GM21528 (cell line): Measurements from ENCODE around the gene PTPRT.

Source experiments
- ATAC-seq: cut with Tn5 transposase; IDR thresholded peaks from one replicate; pipeline ENCODE4 v1.9.1; 2021; ENCODE audit warnings: mild to moderate bottlenecking, moderate library complexity; ENCODE audit not compliant: unreplicated experiment, low FRiP score

Gene PTPRT

DNA sequence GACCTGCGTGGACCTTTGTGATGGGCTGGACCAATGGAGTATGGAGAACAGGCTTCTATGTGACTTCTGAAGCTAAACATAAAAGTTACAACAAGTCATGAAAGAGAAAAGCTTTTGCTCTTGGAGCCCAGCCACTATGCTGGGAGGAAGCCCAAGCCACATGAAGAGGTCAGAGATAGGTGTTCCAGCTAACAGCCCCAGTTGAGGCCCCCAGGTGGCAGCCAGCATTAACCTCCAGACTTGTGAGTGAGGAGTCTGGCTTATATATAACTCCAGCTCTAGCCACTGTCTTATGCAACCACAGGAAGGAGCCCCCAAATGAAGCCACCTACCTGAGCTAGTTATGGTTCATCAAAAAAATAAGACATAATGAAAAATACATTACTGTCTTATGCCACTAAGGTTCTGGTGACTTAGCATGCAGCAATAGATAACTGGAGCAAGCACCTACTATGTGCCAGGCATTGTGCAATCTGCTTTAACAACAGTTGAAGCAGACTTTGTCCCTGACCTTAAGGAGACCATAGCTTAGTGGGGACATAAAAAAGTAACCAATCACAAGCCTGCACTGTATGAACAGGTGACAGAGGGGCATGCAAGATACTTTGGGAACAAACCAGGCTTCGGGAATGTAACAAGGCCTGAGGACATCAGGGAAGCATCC is 599.6 kb downstream of the PTPRT start:
- ATAC-seq = no peak

GRCh38 chr20:42588847-42589246 is 600.9 kb downstream of the PTPRT start:
- ATAC-seq = no peak

- ATAC-seq = no peak
Measured at GRCh38 chr20:42587427-42587826, 602.3 kb downstream of the PTPRT start.

DNA sequence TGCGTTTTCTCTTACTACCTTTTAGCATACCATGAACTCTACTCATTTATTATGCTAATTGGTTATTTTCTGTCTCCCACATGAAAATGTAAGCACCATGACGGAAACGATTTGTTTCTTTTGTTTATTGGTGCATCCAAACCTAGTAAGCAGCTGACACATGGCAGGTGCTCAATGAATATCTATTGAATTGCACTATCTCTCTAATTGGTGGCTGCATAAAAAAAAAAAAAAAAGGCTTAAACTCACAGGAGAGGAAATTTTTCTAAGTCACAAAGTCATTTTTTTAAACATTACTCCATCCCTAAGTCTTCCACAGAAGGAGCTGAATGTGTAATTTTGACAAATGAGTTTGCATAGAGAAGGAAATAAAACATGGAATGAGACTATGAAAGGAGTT is 608.4 kb downstream of the PTPRT start:
- no peak for ATAC-seq

GRCh38 chr20:42576167-42576566 is 613.5 kb downstream of the PTPRT start:
- ATAC-seq = no peak

DNA sequence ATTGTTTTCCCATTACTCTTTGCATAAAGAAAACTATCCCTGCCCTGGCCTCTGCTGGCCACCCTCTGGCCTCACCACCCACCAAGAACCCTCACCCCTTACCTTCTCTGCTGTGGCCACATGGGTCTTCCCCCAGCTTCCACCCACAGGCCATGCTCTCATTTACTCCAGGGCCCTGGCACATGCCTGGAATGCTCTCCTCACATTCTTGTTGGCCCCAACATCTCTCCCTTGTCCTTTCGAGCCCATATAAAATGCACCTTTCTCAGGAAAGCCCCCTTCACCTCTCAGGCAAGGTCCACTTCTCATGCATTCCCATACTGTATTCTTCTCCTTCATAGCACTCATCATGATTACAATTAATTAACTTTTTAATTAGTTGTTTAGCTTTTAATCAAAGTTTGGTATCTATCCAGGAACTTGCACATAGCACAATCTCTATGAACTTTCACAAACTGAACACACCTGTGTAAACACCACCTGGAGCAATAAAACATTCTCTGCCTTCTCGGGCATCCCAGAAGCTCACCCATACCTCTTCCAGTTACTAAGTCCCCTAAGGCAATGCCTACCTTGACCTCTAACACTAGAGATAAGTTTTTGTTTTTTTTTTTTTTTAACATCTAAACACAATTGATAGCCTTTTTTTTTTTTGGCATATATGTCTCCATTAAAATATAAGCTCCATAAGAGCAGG is 617.2 kb downstream of the PTPRT start:
- no peak for ATAC-seq

GRCh38 chr20:42567409-42567808 is 622.3 kb downstream of the PTPRT start:
- no peak for ATAC-seq

DNA sequence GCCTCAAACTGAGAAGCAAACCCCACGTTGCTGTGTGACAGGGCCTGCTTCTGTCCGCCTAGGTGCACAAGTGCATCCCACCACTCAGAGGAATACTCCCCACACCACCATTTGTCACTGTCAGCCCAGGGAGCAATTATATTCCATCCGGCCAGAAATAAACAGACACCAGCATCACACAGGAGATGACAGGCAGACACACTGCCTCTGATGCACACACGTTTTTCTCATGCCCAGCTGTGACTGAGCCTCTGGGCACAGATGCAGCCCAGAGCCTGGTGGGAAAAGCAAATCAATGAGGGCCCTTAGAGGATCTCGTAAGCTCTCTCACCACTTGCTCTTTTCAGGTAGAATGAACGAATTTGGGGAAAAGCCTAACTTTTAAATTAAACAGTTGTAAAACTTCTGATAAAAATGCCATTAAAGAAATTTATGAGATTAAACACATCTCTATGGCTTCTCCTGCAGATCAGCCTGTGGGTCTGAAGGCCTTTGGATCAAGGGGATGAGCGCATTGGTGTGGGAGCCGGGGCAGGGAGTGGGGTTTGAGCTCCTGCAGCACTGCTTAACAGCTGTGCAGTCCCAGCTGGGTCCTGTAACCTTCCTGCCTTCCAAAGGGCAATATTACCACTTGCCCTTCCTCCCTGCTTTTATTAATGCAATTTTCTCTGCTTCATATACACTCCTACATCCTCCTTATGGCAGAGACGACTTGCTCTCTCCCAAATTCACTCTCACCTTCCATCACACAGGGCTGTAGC is 624.3 kb downstream of the PTPRT start:
- no peak for ATAC-seq

DNA sequence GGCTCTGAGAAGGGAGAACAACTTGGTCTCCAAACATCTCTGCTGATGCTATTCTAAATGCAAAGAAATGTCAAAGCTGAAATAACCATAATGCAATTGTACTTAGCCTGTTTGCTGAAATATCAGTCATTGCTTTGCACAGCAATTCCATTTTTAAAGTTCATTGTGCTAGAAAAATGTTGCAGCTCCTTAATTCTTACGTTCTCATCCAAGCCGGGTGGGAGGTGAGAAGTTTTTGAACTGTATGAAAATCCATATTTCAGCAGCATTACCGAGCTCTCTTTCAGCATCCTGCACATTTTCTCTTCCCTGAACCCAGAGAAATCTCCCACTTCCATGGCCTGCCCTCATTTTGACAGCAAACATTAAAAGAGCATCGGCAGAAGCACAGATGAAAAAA is 630.0 kb downstream of the PTPRT start:
- no peak for ATAC-seq

GRCh38 chr20:42556575-42556974 is 633.1 kb downstream of the PTPRT start:
- no peak for ATAC-seq

DNA sequence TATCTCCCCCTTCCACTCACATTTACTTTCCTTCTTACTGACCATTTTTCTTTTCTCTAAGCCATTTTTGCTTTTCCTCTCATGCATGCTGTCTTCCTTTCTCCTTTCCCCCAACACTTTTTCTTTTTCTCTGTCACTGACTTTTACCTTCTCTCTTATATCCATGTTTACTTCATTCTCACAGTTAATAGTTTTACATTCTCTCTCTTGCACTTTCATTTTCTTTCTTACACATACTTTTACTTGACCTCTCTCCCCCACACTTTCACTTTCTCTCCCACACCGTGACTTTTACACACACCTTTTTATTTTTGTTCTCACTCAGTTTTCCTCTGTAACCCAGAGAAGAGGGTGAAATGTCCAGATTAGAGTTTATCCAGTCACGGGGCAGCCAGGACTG is 636.3 kb downstream of the PTPRT start:
- no peak for ATAC-seq

- no peak for ATAC-seq
Measured at GRCh38 chr20:42549496-42549895, 640.2 kb downstream of the PTPRT start.

GRCh38 chr20:42544926-42545325 is 644.8 kb downstream of the PTPRT start:
- no peak for ATAC-seq

GRCh38 chr20:42532831-42533230 is 656.9 kb downstream of the PTPRT start:
- ATAC-seq = no peak

GRCh38 chr20:42531508-42531961 is 658.2 kb downstream of the PTPRT start:
- ATAC-seq = no peak

DNA sequence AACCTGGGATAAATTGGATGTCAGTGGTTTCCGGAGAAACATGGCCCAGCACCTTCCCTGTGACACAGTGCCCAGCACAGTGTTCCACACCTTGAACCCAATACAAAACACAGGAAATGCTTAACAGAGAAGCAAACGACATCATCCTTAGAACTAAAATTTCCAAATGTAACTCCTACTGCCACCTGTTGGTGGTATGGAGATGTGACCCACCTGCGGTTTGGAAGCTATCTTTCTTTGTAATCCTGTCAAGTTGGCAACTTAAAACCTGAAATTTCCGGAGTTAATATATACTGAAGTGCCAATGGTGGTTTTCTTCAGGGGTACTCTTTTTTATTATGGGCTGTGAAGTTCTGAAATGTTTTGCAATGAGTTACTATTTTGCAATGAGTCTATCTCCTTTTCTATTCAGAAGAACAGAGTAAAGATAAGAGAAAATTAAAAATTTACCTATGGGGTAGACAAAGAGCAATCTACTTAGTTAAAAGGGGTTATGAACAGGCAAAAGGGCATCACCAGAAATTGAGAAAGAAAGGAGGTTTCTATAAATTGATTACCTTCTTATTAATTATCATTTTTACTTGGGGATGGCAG is 658.8 kb downstream of the PTPRT start:
- ATAC-seq = no peak

DNA sequence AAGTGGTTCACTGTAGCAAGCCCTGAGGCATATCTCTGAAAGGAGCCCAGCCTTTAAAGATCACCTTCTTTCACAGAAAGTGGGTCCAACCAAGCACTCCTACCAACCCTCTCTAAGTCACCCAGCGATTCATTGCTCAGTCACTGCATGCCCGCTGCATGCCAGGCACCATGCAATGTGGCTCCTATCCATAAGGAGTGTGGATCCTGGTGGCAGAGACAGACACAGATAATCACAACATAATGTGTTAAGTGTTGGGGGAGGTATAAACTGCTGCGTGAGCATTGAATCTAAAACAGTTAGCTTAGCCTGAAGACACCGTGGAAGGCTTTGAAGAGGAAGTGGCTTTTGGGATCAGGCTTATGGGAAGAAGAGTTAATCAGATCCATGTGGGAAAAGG is 659.5 kb downstream of the PTPRT start:
- ATAC-seq = no peak

DNA sequence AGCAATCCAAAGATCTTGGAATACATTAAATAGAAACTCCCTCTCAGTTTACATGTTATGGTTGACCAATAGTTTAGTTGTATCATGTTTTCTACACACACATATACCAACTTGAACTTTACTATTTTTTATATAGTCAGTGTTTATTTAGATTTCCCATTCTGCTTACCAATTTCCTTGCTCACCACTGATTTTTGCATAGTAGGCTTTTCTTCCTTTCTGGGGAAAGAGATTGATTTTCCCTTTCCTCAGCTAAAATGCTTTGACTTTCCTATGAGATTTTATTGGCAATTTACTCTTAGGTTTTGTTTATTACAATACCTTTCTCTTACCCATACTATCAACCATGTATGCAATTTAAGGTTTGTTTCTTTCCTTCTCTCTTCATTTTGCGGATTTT is 665.6 kb downstream of the PTPRT start:
- no peak for ATAC-seq

DNA sequence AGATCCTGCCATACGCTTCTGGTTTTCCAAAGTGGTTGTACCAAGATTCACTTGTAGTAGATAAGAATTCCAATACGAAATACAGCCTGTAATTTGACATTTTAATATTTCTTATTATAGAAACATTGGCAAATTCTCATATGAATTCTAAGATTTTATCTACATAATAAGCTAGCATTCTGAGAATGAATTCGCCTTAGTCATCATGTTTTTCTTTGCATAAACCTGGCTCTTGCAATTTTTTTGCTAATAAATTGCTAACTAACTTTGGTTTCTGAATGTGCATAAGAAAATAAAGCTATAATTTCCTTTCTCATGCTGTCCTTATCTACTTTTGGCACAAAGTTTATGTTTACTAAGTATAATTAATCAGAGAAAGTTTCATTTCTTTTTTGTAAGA is 673.0 kb downstream of the PTPRT start:
- no peak for ATAC-seq

DNA sequence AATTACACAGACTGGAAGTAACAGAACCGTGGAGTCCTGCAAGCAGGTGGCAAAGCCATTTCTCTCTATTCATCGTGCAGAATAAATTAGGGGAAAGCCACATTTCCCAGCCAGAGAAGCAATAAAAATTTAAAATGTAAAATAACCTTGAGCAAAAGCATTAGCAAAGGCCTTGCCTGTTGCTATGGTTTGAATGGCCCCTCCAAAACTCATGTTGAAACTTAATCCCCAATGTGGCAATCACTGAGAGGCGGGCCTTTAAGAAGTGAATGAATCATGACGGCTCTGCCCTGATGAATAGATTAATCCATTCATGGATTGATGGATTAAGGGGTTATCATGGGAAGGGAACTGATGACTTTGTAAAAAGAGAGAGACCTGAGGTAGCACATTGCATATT is 679.0 kb downstream of the PTPRT start:
- no peak for ATAC-seq

DNA sequence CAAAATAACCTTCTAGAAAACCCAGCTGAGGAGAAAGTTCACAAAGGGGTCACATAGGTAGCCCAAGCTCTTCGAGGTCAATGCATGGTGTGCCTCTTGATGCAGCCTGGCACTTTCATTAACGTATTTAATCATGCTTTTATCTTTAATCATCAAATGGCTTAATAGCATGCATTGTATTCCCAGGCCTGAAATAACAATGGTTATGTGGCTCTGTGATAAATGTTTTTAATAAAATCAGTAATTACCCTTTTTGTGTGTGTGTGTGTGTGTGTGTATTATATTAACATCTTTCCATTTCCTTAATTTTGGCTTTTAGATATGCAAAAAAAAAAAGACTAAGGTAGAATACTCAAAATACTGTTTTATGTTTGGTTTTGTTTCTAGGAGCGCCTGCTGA is 681.8 kb downstream of the PTPRT start:
- no peak for ATAC-seq
